HUES48 (cell line): ENCODE measurements around the gene SLC6A18.

Experiments
- H3K27ac ChIP-seq: one replicate; pipeline ENCODE4 v1.7.0; 2013; ENCODE audit warnings: low read depth, low read length, inconsistent platforms
- H3K27me3 ChIP-seq: 2 replicates; pipeline ENCODE4 v1.6.1; 2013; ENCODE audit warnings: mild to moderate bottlenecking, low read length; ENCODE audit not compliant: control insufficient read depth, insufficient read depth
- H3K36me3 ChIP-seq: 2 replicates; pipeline ENCODE4 v1.6.1; 2013; ENCODE audit warnings: low read length; ENCODE audit not compliant: control insufficient read depth, insufficient read depth
- H3K4me1 ChIP-seq: 2 replicates; pipeline ENCODE4 v1.6.1; 2013; ENCODE audit warnings: mild to moderate bottlenecking, low read length; ENCODE audit not compliant: control insufficient read depth, insufficient read depth
- H3K4me3 ChIP-seq: 2 replicates; pipeline ENCODE4 v1.5.1; 2013; ENCODE audit warnings: mild to moderate bottlenecking, low read depth, low read length
- H3K9ac ChIP-seq: 2 replicates; pipeline ENCODE4 v1.6.1; 2013; ENCODE audit warnings: mild to moderate bottlenecking, low read depth, low read length, moderate library complexity
- H3K9me3 ChIP-seq: 2 replicates; pipeline ENCODE4 v1.6.1; 2013; ENCODE audit warnings: low read length; ENCODE audit not compliant: control insufficient read depth, insufficient read depth

SLC6A18 gene

DNA sequence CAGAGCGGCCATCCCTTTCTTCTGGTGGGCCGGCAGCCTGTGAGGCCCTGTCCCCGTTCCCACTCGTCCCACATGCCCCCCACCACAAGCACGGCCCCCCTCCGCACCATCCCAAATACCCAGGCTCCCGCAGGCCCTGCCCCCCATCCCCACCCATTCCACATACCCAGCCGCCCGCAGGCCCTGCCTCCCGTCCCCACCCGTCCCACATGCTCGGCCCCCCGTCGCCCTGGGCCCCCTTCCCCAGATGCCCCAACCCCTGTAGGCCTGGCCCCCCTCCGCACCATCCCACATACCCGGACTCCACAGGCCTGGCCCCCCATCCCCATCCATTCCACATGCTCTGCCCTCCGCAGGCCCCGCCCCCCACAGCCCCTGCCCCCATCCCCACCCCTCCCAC is 12.3 kb upstream of the SLC6A18 start:
- Histone ChIP-seq H3K4me1 (no peaks in the 10 kb centered on the region), H3K4me3 (no peak overlapping the region), H3K9me3 (no peaks in the 10 kb centered on the region), H3K9ac (no peak overlapping the region), H3K27me3 (no peaks in the 10 kb centered on the region), H3K27ac (no peak overlapping the region), H3K36me3 (no peaks in the 10 kb centered on the region)

GRCh38 chr5:1213508-1214162 is 11.5 kb upstream of the SLC6A18 start:
- Histone ChIP-seq H3K36me3 (no peaks in the 10 kb centered on the region), H3K27me3 (no peaks in the 10 kb centered on the region), H3K9ac (no peak overlapping the region), H3K9me3 (no peaks in the 10 kb centered on the region), H3K4me1 (no peaks in the 10 kb centered on the region), H3K4me3 (no peak overlapping the region), H3K27ac (no peak overlapping the region)

GRCh38 chr5:1214163-1214935 is 10.8 kb upstream of the SLC6A18 start:
- Histone ChIP-seq H3K4me3 (no peak overlapping the region), H3K27me3 (no peaks in the 10 kb centered on the region), H3K9ac (no peak overlapping the region), H3K36me3 (no peaks in the 10 kb centered on the region), H3K4me1 (no peaks in the 10 kb centered on the region), H3K27ac (no peak overlapping the region), H3K9me3 (no peaks in the 10 kb centered on the region)

GRCh38 chr5:1214936-1215220 is 10.3 kb upstream of the SLC6A18 start:
- H3K9ac ChIP-seq, result no peak overlapping the region
- no peaks in the 10 kb centered on the region for H3K4me1 ChIP-seq
- no peaks in the 10 kb centered on the region for H3K9me3 ChIP-seq
- H3K4me3 ChIP-seq, result no peak overlapping the region
- no peaks in the 10 kb centered on the region for H3K36me3 ChIP-seq
- H3K27ac ChIP-seq, result no peak overlapping the region
- H3K27me3 ChIP-seq, result no peaks in the 10 kb centered on the region

DNA sequence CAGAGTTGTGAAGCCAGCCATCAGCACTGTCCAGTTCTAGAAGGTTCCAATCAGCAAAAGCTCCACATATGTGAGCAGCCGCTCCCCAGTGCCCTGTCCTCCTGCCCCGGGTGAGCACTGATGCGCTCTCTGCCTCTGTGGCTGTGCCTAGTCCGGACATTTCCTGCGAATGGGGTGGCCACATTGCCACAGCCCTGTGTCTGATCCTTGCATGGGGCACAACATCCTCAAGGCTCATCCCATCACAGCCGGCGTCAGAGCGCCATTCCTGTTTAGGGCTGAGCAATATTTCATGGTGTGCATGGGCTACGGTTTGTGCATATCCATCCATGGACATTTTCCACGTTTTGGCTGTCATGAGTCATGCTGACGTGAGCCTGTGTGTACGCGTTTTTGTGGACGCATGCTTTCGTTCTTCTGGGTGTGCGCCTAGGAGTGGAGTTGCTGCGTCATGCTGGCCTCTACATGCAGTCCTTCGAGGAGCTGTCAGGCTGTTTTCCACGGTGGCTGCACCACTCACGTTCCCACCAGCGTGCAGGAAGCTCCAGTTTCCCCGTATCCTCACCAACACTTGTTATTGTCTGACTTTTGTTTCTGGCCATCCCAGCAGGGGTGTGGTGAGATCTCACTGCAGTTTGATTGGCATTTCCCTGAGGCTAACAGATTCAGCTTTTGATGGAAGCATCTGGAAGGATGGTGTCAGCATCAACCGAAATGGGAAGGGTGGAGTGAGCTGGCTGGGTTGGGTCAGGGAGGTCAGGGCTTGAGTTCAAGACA is 9.7 kb upstream of the SLC6A18 start:
- H3K4me1 ChIP-seq, result no peaks in the 10 kb centered on the region
- no peak overlapping the region for H3K27ac ChIP-seq
- H3K27me3 ChIP-seq, result no peaks in the 10 kb centered on the region
- no peak overlapping the region for H3K4me3 ChIP-seq
- no peak overlapping the region for H3K9ac ChIP-seq
- H3K9me3 ChIP-seq, result no peaks in the 10 kb centered on the region
- H3K36me3 ChIP-seq, result no peaks in the 10 kb centered on the region

DNA sequence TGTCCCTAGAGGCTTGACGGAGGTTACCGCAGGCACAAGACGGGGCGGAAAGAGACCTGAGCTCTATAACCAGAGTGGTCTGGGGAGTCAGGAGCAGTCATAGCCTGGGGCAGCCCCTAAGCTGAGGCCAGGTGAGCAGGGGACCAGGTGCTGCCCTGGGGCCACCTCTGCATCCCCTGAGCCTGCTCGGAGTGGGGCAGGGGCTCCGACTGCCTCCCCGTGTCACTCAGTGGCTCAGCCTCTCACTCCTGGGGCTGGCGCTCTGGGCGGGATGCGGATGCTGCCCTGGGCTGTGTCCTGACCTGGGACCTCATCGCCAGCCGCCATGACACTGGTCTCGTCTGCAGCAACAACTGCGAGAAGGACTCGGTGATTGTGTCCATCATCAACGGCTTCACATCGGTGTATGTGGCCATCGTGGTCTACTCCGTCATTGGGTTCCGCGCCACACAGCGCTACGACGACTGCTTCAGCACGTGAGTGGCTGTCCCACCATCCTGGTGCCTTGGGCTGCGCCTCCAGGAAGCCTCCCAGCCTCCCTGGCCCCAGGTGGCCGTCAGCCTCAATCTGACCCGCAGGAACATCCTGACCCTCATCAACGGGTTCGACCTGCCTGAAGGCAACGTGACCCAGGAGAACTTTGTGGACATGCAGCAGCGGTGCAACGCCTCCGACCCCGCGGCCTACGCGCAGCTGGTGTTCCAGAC is 8.8 kb upstream of the SLC6A18 start:
- Histone ChIP-seq H3K4me3 (no peak overlapping the region), H3K9me3 (no peaks in the 10 kb centered on the region), H3K36me3 (no peaks in the 10 kb centered on the region), H3K27me3 (no peaks in the 10 kb centered on the region), H3K27ac (no peak overlapping the region), H3K4me1 (no peaks in the 10 kb centered on the region), H3K9ac (no peak overlapping the region)

- no peaks in the 10 kb centered on the region for H3K9me3 ChIP-seq
- H3K27me3 ChIP-seq, result no peaks in the 10 kb centered on the region
- no peaks in the 10 kb centered on the region for H3K36me3 ChIP-seq
- H3K4me3 ChIP-seq, result no peak overlapping the region
- no peaks in the 10 kb centered on the region for H3K4me1 ChIP-seq
- H3K27ac ChIP-seq, result no peak overlapping the region
- no peak overlapping the region for H3K9ac ChIP-seq
Observed at GRCh38 chr5:1216918-1217295, 8.3 kb upstream of the SLC6A18 start.

- Histone ChIP-seq H3K9me3 (no peaks in the 10 kb centered on the region), H3K27ac (no peak overlapping the region), H3K27me3 (no peaks in the 10 kb centered on the region), H3K36me3 (no peaks in the 10 kb centered on the region), H3K9ac (no peak overlapping the region), H3K4me1 (no peaks in the 10 kb centered on the region), H3K4me3 (no peak overlapping the region)
Observed at GRCh38 chr5:1217596-1218206, 7.5 kb upstream of the SLC6A18 start.

GRCh38 chr5:1218351-1219080 is 6.7 kb upstream of the SLC6A18 start:
- no peak overlapping the region for H3K9ac ChIP-seq
- H3K36me3 ChIP-seq, result no peaks in the 10 kb centered on the region
- no peak overlapping the region for H3K27ac ChIP-seq
- no peaks in the 10 kb centered on the region for H3K9me3 ChIP-seq
- H3K4me1 ChIP-seq, result no peaks in the 10 kb centered on the region
- no peak overlapping the region for H3K4me3 ChIP-seq
- no peaks in the 10 kb centered on the region for H3K27me3 ChIP-seq

DNA sequence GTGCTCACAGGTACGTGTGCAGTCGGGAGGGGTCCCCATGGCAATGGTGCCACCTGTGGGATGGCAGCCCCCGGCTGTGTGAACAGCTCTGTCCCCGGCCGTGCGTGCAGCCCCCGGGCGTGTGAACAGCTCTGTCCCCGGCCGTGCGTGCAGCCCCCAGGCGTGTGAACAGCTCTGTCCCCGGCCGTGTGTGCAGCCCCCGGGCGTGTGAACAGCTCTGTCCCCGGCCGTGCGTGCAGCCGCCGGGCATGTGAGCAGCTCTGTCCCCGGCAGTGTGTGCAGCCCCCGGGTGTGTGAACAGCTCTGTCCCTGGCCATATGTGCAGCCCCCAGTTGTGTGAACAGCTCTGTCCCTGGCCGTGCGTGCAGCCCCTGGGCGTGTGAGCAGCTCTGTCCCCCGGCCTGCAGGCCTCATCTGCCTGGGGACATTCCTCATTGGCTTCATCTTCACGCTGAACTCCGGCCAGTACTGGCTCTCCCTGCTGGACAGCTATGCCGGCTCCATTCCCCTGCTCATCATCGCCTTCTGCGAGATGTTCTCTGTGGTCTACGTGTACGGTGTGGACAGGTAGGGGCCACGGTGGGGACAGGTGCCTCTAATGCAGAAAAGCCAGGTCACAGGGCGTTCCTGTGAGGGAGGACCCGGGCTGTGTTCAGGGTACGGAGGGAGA is 5.9 kb upstream of the SLC6A18 start:
- Histone ChIP-seq H3K9ac (no peak overlapping the region), H3K27me3 (no peaks in the 10 kb centered on the region), H3K4me3 (no peak overlapping the region)

More for the DNA sequence above, 5.9 kb upstream of the SLC6A18 start:
- Histone ChIP-seq H3K36me3 (no peaks in the 10 kb centered on the region), H3K27ac (no peak overlapping the region), H3K9me3 (no peaks in the 10 kb centered on the region), H3K4me1 (no peaks in the 10 kb centered on the region)
